Measurements from ENCODE around the gene SYCP1. TPM values are rescaled to one million over a fixed set of nuclear protein-coding genes. Genes with fewer than 3 reads are reported as not detected.
A peak's percentile ranks its signal among the peaks of the same experiment; 100 is the strongest.

Gene SYCP1
- total RNA-seq (2021): not detected in 2 replicates
- long read RNA-seq: 0 reads

GRCh38 chr1:114854693-114855320 is at the start of gene SYCP1:
Gene SYCP1, plus strand, starts transcription at chr1:114854863. Its CDS starts 602 bp downstream, at chr1:114855465.
- Histone ChIP-seq H3K4ac (ENCODE audit: low read depth, low read length) (no peak within 1 kb of the TSS), H4K20me1 (ENCODE audit: control insufficient read depth, insufficient read depth, insufficient read length) (no peaks in the 10 kb centered on the region), H3K18ac (ENCODE audit: insufficient read length, low read depth, low read length) (no peak within 1 kb of the TSS), H3K14ac (ENCODE audit: insufficient read depth, low read length) (no peak within 1 kb of the TSS), H3K9ac (ENCODE audit: extremely low read depth, insufficient read length, low read length) (no peak within 1 kb of the TSS), H3K79me2 (ENCODE audit: insufficient read depth, low read length) (no peaks in the 10 kb centered on the region), H4K91ac (ENCODE audit: insufficient read length, low read depth, low read length) (no peak within 1 kb of the TSS), H3K23me2 (ENCODE audit: insufficient read length, low read depth, low read length, poor library complexity, severe bottlenecking) (no peaks in the 10 kb centered on the region), H3K27ac (ENCODE audit: insufficient read length, low read depth, low read length) (no peak within 1 kb of the TSS), H2BK12ac (ENCODE audit: insufficient read length, low read depth, low read length) (no peak within 1 kb of the TSS), H3T11ph (ENCODE audit: low read length) (no peak within 1 kb of the TSS), H3K56ac (ENCODE audit: insufficient read length, low read depth, low read length) (no peak within 1 kb of the TSS), H3K27me3 (ENCODE audit: insufficient read depth, low read length) (no peaks in the 10 kb centered on the region), H3K79me1 (ENCODE audit: insufficient read depth, low read depth, low read length, poor library complexity, severe bottlenecking) (no peaks in the 10 kb centered on the region), H2BK5ac (ENCODE audit: insufficient read length, low read length) (no peak within 1 kb of the TSS), H2AK5ac (ENCODE audit: insufficient read length, low read length) (no peak within 1 kb of the TSS), H3K4me2 (ENCODE audit: insufficient read depth, insufficient read length, low read length) (no peak within 1 kb of the TSS), H2AFZ (ENCODE audit: low read length) (peak within 1 kb of the TSS; percentile 63), H2BK15ac (ENCODE audit: low read depth, low read length) (no peak within 1 kb of the TSS), H4K8ac (replicated peaks; ENCODE audit: insufficient read length, low read depth, low read length) (no peak within 1 kb of the TSS), H3K4me1 (ENCODE audit: insufficient read depth, low read length) (no peaks in the 10 kb centered on the region), H3K23ac (ENCODE audit: insufficient read length, low read depth, low read length) (no peak within 1 kb of the TSS), H3K9me3 (ENCODE audit: control insufficient read depth, low read depth, low read length) (no peaks in the 10 kb centered on the region), H2BK20ac (ENCODE audit: low read depth, low read length, poor library complexity, severe bottlenecking) (no peak within 1 kb of the TSS), H4K5ac (ENCODE audit: insufficient read length, low read depth, low read length) (no peak within 1 kb of the TSS), H2BK120ac (ENCODE audit: low read depth, low read length, poor library complexity, severe bottlenecking) (no peak within 1 kb of the TSS)
- Mint-ChIP-seq H3K9me3 (no peaks in the 10 kb centered on the region), H3K4me1 (no peaks in the 10 kb centered on the region; a peak in 1 of 4 replicates), H3K4me3 (peak within 1 kb of the TSS in 1 of 2 experiments; percentile 29; a peak in 2 of 5 replicates), H3K27me3 (ENCODE audit: low read depth) (peaks cover 23% of the 10 kb centered on the region), H3K36me3 (ENCODE audit: insufficient read depth in 1 of 3, low read depth in 3 of 3) (no peaks in the 10 kb centered on the region; a peak in 1 of 7 replicates), H3K27ac (no peak within 1 kb of the TSS; a peak in 1 of 7 replicates)
- peak; percentile 38 for DNase-seq
- TF ChIP-seq CTCF (conservative IDR thresholded peaks at IDR 0.05): no peak
- no CpG with 5 or more reads among the region's 40 CpGs for WGBS (ENCODE audit: extremely low coverage, insufficient read length, low lambda C conversion rate)

All from H9 (cell line).